HG03066 (cell line): ENCODE results near the gene NUMB.

Source experiments
- ATAC-seq: cut with Tn5 transposase; IDR thresholded peaks from one replicate; pipeline ENCODE4 v1.9.1; 2021; ENCODE audit warnings: low read depth; ENCODE audit not compliant: unreplicated experiment

Gene NUMB

DNA sequence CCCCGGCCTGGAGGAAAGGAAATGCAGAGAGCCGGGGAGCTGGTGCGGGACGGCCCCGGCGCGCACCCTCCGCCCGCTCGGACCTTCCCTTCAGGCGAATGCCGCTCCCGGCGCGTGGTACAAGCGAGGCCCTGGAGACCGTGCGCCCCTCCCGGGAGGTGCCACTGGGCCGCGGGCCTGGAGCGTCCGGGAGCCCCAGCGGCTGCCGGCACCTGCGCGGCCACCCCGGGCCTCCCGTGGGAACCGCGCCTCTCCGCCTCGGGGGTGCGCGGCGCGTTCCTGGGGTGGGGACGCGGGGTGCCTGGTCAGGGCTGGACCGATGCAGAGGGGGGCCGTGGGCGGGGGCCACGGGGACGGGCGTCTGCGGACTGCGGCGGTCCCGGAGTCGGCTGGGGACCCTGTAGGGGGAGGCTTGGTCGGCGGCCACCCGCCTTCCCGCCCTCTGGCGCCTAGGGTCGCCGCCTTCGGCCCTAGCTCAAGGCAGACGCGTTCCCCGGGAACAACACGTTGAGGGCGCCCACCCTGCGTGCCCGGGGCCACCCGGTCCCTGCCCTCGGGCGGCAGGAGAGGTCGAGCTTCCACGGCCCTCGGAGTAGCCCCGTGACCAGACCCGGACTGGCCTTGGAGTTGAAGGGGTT is 220.4 kb downstream of the NUMB start:
- no peak for ATAC-seq

DNA sequence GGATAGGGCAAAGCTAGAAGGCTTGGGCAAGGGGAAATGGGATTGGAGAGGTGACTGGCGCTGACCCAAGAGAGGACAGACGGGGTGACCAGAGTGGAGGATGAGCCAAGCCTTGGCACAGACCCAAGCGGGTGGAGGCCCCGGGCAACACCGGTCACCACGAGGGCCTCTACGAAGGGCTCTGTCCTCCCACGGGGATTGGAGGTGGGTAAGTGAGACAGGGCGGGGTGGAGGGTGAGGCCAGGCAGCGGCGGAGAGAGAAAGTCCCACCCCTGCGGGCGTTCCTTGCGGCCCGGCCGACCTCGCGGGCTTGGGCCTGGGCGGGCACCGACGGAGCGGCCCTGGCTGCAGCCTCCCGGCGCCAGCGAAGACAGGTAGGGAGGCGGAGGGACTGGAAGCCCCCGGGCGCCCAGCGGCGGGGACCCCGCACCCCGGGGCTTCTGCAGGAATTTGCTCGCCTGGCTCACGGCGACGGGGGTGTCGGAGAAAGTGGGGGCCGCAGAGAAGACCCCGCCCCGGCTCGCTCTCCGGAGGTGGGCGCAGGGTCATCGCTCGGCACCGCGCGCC is 221.0 kb downstream of the NUMB start, which contains the start of gene PAPLN:
Gene PAPLN (plus strand): TSS at position 288 of the 567 bp plus-strand sequence. CDS start 2,273 bp downstream, outside the sequence.
- no peak for ATAC-seq

DNA sequence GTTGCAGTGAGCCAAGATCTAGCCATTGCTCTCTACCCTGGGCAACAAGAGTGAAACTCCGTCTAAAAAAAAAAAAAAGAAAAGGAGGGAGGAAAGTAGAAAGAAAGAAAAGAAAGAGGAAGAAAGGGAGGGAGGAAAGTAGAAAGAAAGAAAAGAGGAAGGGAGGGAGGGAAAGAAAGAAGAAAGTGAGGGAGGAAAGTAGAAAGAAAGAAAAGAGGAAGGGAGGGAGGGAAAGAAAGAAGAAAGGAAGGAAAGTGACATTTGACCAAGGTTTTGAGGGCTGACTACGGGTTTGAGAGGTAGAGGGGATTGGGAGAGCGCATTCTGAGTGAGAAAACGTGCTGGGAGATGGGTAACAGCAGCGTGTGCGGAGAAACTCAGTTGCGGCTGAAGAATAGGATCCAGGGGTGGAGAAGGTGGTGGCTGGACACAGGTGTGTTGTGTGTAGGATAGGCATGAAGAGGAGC is 221.6 kb downstream of the NUMB start:
- ATAC-seq = no peak

DNA sequence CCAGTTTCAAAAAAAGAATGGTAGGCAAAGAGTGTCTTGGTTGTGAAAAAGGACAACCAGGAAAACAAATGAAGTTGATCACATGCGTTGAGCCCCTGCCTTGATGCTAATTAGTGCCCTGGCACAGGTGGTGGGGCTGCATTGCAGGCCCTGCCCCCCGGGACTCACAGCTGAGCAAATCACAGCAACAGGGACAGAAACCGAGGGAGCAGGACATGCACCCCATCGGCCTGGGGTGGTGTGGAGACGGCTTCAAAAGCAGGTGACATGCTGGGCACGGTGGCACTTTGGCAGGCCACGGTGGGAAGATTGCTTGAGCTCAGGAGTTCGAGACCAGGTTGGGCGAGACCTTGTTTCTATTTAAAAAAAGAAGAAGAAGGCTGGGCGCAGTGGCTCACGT is 222.2 kb downstream of the NUMB start:
- ATAC-seq = no peak

DNA sequence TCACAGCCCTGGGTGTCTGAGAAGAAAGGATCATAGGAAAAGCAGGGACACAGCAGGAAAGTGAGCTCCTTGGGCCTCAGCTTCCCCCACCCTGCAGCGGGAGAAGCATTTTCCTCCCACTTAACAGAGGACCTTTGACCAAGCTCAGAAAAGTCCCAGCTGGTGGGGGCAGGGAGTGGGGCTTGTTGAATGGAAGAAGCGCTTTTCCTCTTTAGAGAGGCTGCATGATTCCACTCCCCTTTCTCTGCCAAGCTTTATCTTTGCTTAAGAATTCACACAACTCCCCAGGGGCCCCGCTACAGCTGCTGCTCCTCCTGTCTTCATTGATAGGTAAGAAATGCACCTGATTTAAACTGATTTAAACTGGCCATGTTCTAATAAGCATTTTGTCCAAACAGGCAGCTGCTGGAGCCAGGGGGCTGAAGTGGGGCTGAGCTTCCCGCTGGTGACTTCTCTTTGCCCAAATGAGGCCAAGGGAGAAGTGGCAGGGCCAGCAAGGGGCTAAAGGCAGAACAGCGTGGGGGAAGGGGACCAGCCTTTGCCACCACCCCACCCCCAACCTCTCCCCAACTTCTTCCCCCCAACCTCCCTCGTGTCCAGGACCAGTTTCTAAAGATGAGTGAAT is 222.7 kb downstream of the NUMB start:
- no peak for ATAC-seq

DNA sequence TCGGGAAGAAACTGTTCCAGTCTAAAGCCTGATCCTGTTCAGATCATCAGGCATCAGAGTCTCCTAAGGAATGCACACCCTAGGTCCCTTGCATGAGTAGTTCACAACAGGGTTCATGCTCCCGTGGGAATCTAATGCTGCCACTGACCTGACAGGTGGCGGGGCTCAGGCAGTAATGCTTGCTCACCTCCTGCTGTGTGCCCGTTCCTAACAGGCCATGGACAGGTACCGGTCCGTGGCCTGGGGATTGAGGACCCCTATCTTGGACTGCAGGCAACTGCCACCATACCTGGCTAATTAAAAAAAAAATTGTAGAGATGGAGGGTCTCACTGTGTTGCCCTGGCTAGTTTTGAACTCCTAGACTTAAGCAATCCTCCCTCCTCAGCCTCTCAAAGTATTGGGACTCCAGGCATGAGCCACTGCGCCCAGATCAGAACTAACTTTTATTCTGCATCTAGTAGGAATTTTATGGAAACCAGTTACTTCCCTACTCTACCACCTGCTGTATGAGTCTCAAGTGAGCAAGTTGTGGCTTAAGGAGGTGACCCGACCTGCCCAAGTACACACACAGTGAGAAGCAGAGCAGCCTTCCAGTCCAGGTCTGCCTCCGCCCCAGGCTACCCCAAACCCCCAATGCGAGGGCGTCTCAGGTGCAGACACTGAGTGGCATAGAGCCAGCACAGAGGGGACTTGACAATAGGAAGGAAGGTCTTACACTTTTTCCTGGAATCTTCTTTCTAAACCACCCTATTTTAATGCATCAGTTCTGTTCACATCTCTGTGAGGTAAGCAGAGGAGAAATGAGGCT is 223.6 kb downstream of the NUMB start:
- ATAC-seq = no peak

DNA sequence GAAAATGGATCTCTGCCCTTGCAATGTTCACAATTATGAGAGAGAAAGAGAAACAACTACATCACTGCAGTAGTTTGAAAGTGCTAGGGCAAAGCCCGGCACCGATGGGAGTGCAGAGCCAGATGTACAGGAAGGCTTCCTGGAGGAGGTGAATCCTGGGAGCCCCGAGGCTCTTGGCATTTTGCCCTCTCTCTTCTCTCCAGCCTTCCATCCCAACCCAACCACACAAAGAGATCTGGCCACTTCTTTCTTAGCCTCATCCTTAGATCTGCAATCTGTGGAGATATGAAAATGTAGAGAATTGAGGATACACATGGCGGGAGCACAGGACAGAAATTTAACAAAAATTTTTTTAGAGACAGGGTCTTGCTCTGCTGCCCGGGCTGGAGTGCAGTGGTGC is 224.3 kb downstream of the NUMB start:
- ATAC-seq = no peak

DNA sequence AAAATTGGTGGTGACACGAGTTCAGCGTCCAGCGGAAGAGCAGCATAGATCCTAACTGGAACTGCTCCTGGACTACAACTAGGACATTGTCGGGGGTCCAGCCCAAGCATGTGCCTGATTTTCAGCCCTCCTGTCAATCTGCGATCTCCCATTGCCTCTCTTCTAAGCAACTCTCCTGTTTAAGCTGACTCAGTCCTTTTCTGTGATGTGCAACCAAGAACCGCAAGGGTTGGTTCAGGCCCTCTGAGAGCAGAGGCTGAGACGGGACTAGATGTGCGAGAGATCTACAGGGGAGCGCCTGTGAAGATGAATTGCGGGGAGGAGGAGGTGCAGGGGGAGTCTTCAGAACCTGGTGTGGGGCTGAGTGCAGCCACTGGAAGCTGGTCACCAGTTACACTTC is 224.8 kb downstream of the NUMB start:
- no peak for ATAC-seq

DNA sequence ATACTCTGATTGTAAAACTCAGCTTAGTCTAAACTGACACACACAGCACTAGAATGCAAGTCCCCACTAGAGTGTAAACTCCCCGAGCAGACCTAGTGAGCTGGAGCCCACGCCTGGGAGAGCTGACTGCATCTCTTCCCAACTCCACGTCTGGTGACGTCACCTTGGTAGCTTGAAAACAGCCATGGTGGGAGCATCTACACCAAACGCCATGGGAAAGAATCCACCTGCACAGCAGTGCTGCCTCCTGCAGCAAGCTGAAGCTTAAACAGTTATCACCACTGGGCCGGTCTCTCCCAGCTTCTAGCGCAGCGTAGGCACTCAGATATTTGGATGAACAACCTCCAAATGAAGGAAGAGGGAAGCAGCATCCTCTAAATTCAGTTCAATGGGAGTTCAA is 225.4 kb downstream of the NUMB start:
- ATAC-seq = no peak

DNA sequence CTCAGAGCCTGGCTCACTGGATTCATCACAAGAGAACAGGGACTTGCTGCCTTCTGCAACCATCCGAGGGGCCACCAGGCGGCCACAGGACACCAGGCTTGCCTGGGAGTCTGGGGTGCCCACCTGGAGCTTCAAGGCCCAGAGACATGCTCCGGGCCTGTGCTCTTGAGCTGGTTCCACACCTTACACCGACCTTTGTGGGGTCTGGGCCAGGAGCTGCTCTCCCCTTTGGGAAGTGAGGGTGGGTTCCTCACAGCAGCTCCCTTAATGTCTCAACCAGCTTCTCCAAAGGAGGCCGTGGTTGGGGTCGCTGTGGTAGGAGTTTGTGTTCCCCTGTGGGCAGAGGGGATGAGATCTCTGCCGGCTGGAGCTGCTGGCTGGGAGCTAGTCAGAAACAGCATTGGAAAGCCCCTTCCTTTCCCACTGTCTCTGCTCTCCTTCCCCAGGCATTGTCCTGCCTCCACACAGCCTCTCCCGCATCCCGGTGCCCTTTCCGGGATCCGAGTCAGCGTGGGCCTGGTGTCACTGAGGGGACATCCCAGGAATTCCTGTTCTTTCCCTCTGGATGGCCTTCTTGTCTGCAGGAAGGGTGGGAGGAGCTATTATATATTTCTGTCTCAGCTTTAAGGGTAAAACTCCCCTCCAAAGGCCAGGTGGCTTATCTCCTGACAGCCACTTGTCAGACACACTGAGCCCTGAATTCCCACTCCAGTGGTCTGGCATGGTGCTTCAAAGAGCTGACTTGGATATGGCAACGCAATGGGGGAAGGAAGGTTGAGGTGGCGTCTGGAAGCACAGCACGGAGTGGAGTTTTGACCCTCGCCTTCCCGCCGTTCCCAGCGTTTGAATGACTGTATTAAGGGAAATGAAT is 226.1 kb downstream of the NUMB start:
- no peak for ATAC-seq

DNA sequence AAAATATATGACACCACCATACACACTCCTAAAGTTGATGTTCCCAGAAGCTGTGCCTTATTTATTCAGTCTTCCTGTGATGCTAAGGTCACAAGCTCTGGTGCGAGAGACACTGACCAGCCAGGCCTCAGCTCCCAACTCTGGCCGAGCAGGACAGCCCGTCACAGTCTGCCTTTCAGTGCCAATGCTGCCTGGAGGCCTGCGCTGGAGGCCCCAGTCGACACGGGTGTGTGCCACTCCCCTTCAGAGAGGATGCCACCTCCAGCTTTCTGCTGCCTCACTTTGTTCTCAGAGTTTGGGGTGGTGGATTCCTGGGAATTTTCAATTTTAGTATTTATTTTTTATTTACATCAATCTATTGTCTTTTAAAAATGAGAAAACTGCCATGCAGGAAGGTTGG is 228.3 kb downstream of the NUMB start:
- ATAC-seq = no peak

DNA sequence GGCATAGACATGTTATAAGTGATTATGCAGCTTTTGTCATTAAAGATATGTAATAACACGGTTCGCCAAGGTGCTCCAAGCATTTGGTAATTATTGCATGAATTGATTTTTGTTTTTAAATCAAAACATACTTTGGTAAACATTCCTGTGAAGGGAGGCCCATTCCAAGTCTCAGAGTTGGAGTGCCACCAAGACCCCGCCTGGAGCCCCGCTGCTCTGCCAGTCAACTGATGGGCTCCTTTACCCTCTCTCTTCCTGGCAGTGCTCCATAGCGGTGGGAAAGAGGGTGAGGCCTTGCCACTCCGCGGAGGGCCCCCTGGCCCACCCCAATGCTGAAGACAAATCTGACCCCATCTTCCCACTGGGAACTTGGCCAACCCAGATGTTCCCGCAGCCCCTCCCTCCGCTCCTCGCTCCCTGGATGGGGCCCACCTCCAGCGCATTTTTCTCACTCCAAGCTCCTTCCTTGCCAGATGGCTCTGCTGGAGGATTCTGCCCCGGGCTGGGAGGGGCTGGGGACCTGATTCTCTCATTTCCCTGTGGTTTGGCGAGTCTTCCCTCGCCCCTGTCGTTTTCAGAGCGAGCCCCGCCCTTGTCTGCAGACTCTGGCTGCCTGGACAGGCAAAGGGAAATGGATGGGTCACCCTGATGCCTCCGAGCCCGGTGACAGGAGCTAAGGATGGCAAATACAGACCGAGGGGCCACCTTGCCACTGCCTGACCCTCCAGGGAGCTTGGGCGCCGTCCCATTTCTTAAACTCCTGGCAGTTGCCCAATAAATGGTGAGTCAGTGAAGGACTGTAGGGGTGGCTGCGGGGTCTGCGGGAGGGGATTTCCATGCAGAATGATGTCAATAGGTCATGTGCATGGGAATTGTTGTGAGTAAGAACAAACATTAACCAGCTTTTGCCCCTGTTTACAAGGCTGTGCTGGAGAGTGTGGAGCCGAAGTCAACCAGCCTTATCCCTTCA is 230.2 kb downstream of the NUMB start:
- ATAC-seq = no peak

DNA sequence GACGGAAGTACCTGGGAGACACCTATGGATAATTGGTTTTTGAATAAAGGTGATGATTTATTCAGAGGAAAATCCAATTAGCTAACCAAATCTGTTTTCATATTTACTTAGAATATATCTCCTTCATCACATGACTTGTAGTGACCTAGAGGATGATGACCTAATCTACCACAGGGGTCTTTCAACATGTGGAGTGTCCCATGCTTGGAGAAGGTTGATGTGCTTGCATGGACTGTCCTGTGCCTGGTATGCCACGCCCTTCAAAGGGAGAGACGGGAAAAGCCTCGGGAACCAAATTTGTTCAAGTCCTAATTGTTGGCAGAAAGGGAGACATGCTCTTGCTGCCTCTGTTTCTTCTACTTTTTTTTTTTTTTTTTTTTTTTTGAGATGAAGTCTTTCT is 232.8 kb downstream of the NUMB start:
- ATAC-seq = no peak
